ENCODE measurements around the gene PRKN.

PRKN gene

DNA sequence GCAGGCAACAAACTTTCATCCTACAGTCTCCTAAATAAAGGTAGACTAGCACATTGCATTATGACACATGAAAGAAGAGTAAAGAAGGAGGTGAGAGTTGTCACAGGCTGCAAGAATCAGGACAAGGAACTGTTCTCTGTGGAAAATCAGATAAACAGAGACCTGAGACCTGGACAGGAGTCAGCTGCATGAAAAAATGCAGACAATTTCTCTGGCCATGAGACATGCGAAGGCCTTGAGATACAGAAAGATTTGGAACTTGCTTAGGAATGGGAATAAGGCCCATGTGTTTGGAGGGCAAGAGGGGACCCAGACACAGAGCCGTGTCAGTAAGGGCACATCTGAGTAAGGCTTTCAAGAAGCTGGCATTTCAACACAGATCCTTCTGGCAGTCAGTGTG lies 779.1 kb downstream of the PRKN start:
- Mint-ChIP-seq H3K27ac (no peak overlapping the region), H3K36me3 (peaks cover 4% of the 10 kb centered on the region), H3K9me3 (ENCODE audit: low read depth) (no peaks in the 10 kb centered on the region), H3K27me3 (no peaks in the 10 kb centered on the region), H3K4me1 (ENCODE audit: low read depth) (no peaks in the 10 kb centered on the region), H3K4me3 (no peak overlapping the region)

DNA sequence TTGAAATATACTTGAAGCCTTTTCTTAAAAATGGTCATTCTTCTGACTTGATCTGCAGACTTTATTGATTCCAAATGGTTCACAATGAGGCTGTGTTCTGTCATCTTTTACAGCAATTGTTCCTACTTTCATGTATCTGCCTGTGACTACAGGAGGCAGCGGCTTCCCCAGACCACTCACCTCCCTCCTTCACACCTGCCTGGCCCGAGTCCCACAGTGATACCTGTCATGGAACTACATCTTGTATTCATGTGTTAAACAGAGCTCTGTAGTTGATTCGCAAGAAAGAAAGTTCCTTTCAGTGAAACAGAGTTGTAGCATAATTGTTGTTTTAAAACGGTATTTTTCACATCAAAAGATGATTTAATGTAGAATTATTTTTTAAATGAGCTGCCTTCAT lies 780.2 kb downstream of the PRKN start:
- Mint-ChIP-seq H3K27ac (no peak overlapping the region), H3K4me3 (no peak overlapping the region)

DNA sequence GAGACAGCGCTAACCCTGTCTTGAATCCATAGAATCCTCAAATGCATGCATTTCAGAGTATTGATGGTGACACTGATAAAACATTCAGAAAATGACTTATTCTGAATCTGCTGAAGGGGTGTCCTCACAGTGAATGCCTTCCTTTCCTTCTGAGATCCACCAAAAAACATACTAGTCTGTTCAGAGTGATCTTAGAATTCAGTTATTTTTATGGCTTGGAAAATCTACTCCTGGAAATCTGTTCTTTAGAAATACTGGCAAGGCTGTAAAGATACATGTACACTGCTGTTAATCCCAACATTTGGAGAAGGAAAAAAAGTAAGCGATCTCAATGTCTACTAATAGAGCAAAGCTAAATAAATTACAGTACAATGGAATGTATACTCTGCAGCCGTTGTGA lies 781.1 kb downstream of the PRKN start:
- Mint-ChIP-seq H3K4me3 (no peak overlapping the region), H3K27me3 (no peaks in the 10 kb centered on the region), H3K9me3 (ENCODE audit: low read depth) (no peaks in the 10 kb centered on the region), H3K27ac (no peak overlapping the region), H3K36me3 (peaks cover 2% of the 10 kb centered on the region), H3K4me1 (ENCODE audit: low read depth) (no peaks in the 10 kb centered on the region)

More for the DNA sequence above, 780.2 kb downstream of the PRKN start:
- no peaks in the 10 kb centered on the region for H3K27me3 Mint-ChIP-seq
- H3K9me3 Mint-ChIP-seq (ENCODE audit: low read depth), result no peaks in the 10 kb centered on the region
- H3K4me1 Mint-ChIP-seq (ENCODE audit: low read depth), result no peaks in the 10 kb centered on the region
- H3K36me3 Mint-ChIP-seq, result peaks cover 4% of the 10 kb centered on the region

DNA sequence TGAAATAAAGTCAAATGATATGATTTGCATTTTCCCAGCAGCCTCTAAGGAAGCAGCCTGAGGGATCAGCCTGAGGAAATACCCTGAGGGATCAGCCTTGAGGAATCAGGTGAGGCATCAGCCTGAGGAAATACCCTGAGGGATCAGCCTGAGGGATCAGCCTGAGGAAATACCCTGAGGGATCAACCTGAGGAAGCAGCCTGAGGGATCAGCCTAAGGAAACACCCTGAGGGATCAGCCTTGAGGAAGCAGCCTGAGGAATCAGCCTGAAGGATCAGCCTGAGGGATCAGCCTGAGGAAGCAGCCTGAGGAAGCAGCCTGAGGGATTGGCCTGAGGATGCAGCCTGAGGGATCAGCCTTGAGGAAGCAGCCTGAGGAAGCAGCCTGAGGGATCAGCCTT lies 784.0 kb downstream of the PRKN start:
- no peaks in the 10 kb centered on the region for H3K9me3 Mint-ChIP-seq (ENCODE audit: low read depth)

DNA sequence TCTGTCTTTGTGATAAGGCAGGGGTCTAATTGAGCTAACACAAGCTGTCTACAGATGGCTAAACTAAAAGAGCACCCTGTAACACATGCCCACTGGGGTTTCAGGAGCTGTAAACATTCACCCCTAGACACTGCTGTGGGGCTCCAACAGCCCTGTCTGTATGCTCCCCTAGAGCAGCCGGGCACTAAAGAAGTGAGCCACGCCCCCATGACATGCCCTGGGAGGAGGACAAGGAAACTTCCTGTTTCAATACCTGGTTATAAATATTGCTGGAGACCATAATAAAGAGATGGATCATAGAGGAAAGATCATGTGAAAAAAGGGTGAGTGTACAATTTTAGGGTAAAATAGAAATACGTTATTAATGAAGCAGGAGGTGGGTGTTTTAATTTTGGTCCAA lies 786.0 kb downstream of the PRKN start:
- H3K9me3 Mint-ChIP-seq (ENCODE audit: low read depth), result no peaks in the 10 kb centered on the region
- H3K27me3 Mint-ChIP-seq, result no peaks in the 10 kb centered on the region
- no peak overlapping the region for H3K4me3 Mint-ChIP-seq
- H3K27ac Mint-ChIP-seq, result no peak overlapping the region
- H3K4me1 Mint-ChIP-seq (ENCODE audit: low read depth), result no peaks in the 10 kb centered on the region
- H3K36me3 Mint-ChIP-seq, result peaks cover 6% of the 10 kb centered on the region

More for the DNA sequence above, 784.0 kb downstream of the PRKN start:
- Mint-ChIP-seq H3K27ac (no peak overlapping the region), H3K36me3 (peaks cover 4% of the 10 kb centered on the region), H3K27me3 (no peaks in the 10 kb centered on the region), H3K4me3 (no peak overlapping the region), H3K4me1 (ENCODE audit: low read depth) (no peaks in the 10 kb centered on the region)

DNA sequence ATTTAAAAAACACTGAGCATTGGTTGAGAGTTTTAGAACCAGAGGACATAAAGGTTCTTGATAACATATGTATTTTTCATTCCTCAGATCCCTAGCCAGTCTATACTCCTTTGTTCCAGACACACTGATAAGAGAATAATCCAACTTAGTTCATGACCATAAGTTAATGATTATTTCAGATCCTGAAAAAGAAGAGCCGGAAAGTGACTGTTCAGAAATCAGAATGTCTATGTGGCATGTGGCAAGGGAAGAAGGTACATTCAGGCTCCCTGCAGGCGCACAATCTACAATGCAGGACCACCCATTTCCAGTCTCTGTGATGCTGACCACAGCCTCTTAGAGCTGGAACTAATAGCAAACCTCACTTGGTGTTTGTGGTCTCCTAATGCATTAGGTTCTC lies 787.0 kb downstream of the PRKN start:
- Mint-ChIP-seq H3K4me1 (ENCODE audit: low read depth) (no peaks in the 10 kb centered on the region), H3K4me3 (no peak overlapping the region), H3K36me3 (peaks cover 11% of the 10 kb centered on the region), H3K27ac (no peak overlapping the region), H3K9me3 (ENCODE audit: low read depth) (no peaks in the 10 kb centered on the region), H3K27me3 (no peaks in the 10 kb centered on the region)

DNA sequence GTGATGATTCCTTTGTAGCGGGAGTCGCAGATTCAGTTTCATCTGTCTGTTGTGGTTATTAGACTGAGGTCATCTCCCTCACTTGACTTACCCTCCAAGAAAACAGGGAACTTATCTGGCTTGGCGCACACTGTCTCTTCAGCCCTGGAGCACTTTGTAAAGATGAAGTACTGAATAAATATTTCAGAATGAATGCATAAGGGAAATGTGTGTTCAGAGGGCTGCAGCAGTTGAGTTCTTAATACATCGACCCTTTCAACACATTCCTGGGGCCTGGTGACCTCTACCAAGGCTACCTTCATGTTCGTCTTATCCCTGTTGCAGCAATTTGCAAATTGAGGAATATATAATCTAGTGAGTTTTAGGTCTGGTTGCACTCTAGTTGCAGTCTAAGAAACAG lies 801.2 kb downstream of the PRKN start:
- Mint-ChIP-seq H3K27me3 (no peaks in the 10 kb centered on the region), H3K27ac (no peak overlapping the region), H3K4me3 (no peak overlapping the region), H3K9me3 (ENCODE audit: low read depth) (no peaks in the 10 kb centered on the region), H3K36me3 (peaks cover 5% of the 10 kb centered on the region), H3K4me1 (ENCODE audit: low read depth) (no peaks in the 10 kb centered on the region)

DNA sequence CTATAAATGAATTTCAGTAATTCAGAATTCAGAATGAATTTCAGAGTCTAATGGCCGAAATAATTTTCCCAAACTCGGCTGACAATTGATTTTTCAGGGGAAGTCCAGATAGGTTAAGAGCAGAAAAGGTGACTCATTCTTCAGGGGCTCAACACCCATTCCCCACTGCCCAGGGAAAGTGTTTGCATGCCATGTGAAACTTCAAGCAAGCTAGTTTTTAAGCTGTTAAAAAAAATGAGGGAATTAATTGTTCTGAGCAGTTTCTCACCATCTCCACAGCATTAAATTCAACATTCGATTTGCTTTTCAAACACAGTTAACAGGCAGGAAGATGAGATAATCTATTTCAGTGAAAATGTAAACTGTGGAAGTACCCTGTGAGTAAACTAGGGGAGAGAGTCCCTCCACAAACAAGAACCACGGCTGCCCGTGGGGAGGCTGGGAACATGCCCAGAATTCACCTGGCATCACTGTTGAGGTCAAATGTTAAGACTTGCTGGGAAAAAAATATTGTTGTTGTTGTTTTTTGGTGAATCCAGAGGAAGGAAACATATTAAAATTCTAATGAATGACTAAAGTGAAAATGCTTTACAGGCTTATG lies 803.0 kb downstream of the PRKN start:
- H3K27me3 Mint-ChIP-seq, result no peaks in the 10 kb centered on the region
- H3K4me3 Mint-ChIP-seq, result no peak overlapping the region
- H3K4me1 Mint-ChIP-seq (ENCODE audit: low read depth), result no peaks in the 10 kb centered on the region
- H3K27ac Mint-ChIP-seq, result no peak overlapping the region
- peaks cover 3% of the 10 kb centered on the region for H3K36me3 Mint-ChIP-seq
- no peaks in the 10 kb centered on the region for H3K9me3 Mint-ChIP-seq (ENCODE audit: low read depth)

DNA sequence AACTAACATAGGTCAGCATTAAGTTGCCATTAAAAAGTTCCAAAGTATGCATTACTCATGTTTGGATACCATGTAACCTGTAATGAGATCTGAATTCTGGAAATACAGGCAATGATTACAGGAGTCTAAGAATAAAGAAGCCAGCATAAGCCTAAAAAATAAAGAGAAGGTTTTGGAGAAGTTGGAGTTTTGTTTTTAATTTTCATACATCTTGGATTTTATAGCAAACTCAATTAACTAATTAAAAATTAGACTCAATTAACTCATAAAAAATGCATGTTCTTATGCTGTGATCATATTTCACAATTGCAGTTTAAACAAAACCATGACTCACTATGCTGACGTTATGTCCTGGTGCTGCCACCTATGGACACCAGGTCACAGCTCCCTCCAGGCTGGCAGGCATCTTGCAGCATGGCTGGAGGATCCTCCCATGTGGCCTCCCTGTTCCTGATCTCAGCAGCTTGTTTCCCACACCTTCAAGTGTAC lies 804.9 kb downstream of the PRKN start:
- H3K36me3 Mint-ChIP-seq, result no peaks in the 10 kb centered on the region
- H3K27me3 Mint-ChIP-seq, result no peaks in the 10 kb centered on the region
- H3K4me1 Mint-ChIP-seq (ENCODE audit: low read depth), result no peaks in the 10 kb centered on the region
- H3K27ac Mint-ChIP-seq, result no peak overlapping the region
- H3K9me3 Mint-ChIP-seq (ENCODE audit: low read depth), result no peaks in the 10 kb centered on the region
- no peak overlapping the region for H3K4me3 Mint-ChIP-seq

DNA sequence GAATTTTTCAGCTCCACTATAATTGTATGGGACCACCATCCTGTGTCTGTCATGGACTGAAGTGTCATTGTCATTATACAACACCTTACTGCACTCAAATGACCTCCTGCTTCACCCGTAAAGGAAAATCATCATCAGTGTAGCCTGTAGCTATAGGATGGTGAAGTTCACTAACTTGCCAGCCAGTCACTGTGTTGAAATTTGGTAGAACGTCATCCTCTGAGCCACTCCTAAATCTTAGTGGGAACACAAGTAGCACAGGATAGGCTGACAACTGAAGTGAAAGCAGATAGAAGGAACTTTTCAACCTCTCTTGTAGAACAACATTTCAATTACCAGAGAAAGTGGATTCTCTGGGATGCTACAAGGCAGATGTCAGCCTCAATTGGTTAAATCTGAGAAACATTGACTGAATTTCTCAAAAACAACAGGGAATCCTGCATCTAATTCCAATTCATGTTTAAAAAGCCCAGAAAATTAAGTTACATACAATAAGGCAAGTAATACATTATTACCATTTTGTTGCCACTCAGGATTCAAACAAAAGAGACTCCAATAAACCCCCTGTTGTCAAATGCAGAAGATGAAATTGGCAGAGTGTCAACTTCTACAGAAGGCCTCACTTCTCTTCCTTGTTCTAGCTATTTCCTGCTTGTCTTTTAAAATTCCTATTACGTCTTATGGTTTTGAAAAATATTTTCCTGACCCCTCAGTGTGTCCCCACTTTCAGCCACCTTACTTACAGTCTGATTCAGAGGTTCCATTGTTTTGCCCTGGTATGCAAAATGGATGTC lies 805.8 kb downstream of the PRKN start:
- no peak overlapping the region for H3K4me3 Mint-ChIP-seq
- no peaks in the 10 kb centered on the region for H3K27me3 Mint-ChIP-seq
- no peaks in the 10 kb centered on the region for H3K36me3 Mint-ChIP-seq
- H3K27ac Mint-ChIP-seq, result no peak overlapping the region
- no peaks in the 10 kb centered on the region for H3K4me1 Mint-ChIP-seq (ENCODE audit: low read depth)
- H3K9me3 Mint-ChIP-seq (ENCODE audit: low read depth), result no peaks in the 10 kb centered on the region

DNA sequence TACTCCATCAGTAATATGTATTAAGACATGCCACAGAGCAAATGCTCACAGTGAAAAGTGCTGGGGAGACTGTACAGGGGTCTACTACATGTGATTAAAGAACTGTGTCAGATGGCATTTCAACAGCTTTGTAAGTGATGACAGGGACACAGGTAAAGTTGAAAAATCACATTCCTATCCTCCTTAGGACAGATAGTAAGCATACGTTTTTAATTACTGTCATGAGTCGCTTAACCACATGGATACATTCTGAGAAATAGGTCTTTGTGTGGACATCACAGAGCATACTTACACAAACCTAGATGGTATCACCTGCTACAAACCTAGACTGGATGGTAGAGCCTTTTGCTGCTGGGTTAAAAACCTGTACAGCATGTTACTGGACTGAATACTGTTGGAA lies 807.9 kb downstream of the PRKN start:
- no peaks in the 10 kb centered on the region for H3K9me3 Mint-ChIP-seq (ENCODE audit: low read depth)
- H3K4me3 Mint-ChIP-seq, result no peak overlapping the region
- H3K4me1 Mint-ChIP-seq (ENCODE audit: low read depth), result no peaks in the 10 kb centered on the region
- no peaks in the 10 kb centered on the region for H3K27me3 Mint-ChIP-seq
- H3K27ac Mint-ChIP-seq, result no peak overlapping the region
- H3K36me3 Mint-ChIP-seq, result peaks cover 4% of the 10 kb centered on the region

DNA sequence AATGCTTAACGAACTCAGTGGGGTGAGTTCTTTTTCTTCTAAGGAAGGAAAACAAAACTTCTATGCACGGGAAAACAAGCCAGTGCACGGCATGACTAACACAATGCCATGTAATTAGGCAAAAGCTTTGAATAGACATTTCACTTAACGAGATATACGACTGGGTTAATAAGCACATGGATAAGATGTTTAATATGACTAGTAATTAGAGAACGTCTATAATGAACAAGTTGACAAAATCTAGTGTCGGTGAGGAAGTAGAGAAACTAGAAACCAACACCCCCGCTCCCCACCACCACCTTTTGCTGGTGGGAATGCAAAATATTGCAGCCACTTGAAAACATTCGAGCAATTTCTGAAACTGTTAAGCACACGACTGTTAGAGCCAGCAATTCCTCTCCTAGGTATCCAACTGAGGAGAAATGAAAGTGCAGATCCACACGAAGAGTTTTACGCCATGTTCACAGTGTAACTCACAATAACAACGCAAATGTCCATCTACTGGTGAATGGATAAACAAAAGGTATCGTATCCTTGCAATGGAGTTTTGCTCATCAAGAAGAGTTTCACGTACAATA lies 808.8 kb downstream of the PRKN start:
- Mint-ChIP-seq H3K9me3 (ENCODE audit: low read depth) (no peaks in the 10 kb centered on the region), H3K27ac (no peak overlapping the region), H3K4me3 (no peak overlapping the region), H3K27me3 (no peaks in the 10 kb centered on the region), H3K4me1 (ENCODE audit: low read depth) (no peaks in the 10 kb centered on the region), H3K36me3 (peaks cover 4% of the 10 kb centered on the region)

DNA sequence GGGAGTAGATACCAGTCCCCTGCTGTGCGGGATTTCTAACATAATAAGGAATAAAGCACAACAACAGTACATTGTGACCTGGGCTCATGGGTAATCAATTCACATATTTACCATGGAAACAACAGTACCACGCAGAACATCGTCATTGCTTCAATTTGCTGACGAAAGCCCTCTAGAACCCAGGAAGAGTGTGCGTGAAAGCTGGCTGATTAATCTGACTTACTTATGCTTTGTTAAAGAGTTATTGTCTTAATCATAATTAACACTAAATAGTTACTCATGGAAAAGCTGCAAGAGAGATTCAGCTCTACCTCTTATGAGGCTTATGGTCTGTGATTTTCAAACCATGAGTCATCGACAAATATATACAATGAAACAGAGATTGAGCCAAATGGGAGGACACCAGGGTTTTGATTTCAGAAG lies 809.4 kb downstream of the PRKN start:
- no peaks in the 10 kb centered on the region for H3K27me3 Mint-ChIP-seq
- H3K9me3 Mint-ChIP-seq (ENCODE audit: low read depth), result no peaks in the 10 kb centered on the region
- H3K36me3 Mint-ChIP-seq, result peaks cover 4% of the 10 kb centered on the region
- H3K4me3 Mint-ChIP-seq, result no peak overlapping the region
- no peaks in the 10 kb centered on the region for H3K4me1 Mint-ChIP-seq (ENCODE audit: low read depth)
- no peak overlapping the region for H3K27ac Mint-ChIP-seq

DNA sequence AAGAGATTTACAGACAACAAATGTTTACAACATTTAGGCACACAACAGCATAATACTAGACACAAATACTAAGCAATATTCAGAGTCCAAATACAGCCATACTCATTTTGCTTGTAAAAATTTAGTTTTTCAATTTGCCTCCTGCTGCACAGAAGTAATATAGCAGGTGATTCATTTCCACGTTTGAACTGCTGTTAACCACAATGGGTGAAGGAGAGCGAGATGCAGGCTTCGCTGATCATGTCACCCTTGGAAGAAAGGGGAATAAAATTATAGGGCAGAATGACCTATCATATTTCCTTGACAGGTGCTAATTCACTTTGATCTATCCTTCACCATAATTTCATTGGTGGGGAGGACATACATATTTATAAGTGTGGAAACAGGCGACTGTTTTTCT lies 809.9 kb downstream of the PRKN start:
- no peaks in the 10 kb centered on the region for H3K4me1 Mint-ChIP-seq (ENCODE audit: low read depth)

DNA sequence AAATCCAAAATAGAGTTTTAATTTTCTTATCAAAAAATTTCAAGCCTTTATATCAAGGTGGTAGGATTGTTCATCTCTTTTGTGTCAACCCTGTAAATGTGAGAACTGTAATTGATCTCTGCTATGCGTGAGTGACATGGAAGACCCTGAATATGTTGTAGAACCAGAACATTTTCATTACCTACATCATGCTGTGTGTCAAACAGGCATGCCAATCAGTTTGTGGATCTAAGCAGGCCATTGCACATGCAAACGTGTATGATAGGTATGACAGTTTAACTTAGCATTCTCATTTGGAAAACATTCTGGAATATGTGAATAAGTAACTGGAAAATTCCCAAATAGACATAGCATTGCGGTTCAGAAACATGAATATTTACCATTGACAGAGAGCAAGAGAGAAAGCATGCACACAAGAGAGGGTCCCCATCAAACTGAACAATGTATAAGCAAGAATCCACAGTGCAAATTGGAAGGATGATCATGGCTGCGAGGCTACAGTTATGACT lies 812.1 kb downstream of the PRKN start:
- Mint-ChIP-seq H3K27me3 (no peaks in the 10 kb centered on the region), H3K27ac (no peak overlapping the region), H3K4me3 (no peak overlapping the region), H3K9me3 (ENCODE audit: low read depth) (no peaks in the 10 kb centered on the region), H3K36me3 (peaks cover 8% of the 10 kb centered on the region), H3K4me1 (ENCODE audit: low read depth) (no peaks in the 10 kb centered on the region)

More for the DNA sequence above, 809.9 kb downstream of the PRKN start:
- Mint-ChIP-seq H3K36me3 (peaks cover 4% of the 10 kb centered on the region), H3K27me3 (no peaks in the 10 kb centered on the region), H3K4me3 (no peak overlapping the region), H3K27ac (no peak overlapping the region), H3K9me3 (ENCODE audit: low read depth) (no peaks in the 10 kb centered on the region)

Data from activated naive CD8-positive, alpha-beta T cell (primary cell).